OCI-LY7 (cell line): Measurements from ENCODE around the gene TEAD2. TPM values are rescaled to one million over a fixed set of nuclear protein-coding genes. Genes with fewer than 3 reads are reported as not detected.
A peak's percentile ranks its signal among the peaks of the same experiment; 100 is the strongest.
"Not testable (repeated sequence)": the region's sequence is repeated elsewhere in the genome, so short reads cannot be mapped to it uniquely, and the experiment has no call there.

Experiments
- BruUV-seq: library from RNA; stranded (reverse); fragments of 400-500 nt; replicated peaks from 2 replicates; lab custom pipeline; 2021; lab: Mats Ljungman, UMichigan
- CTCF ChIA-PET: fragments of 300-600 bp; sonication (Branson Sonifier 250); formaldehyde crosslinking; loops from one replicate; lab custom pipeline; 2022; ENCODE audit warnings: antibody characterized with exemption; ENCODE audit not compliant: unreplicated experiment; lab: Charles Lee
- POLR2A ChIA-PET: fragments of 300-600 bp; sonication (Branson Sonifier 250); formaldehyde crosslinking; loops from one replicate; lab custom pipeline; 2022; ENCODE audit warnings: antibody characterized with exemption; lab: Charles Lee
- DNase-seq: peaks from one replicate; pipeline ENCODE4 v3.0.0-alpha.2; 2015; ENCODE audit warnings: low spot score
- H2AFZ ChIP-seq: fragments of 200-600 bp; sonication (generic), shearing (Covaris generic); 2 replicates; pipeline ENCODE4 v1.6.1; 2014; ENCODE audit warnings: mild to moderate bottlenecking, antibody characterized with exemption, low read length, moderate library complexity
- H3K27ac ChIP-seq: fragments of 200-600 bp; sonication (generic); 2 replicates; pipeline ENCODE4 v1.5.1; 2014; ENCODE audit warnings: mixed run types, low read depth, mild to moderate bottlenecking, moderate library complexity, low read length, inconsistent platforms; ENCODE audit not compliant: poor library complexity, severe bottlenecking
- H3K36me3 ChIP-seq: fragments of 200-600 bp; sonication (generic); 2 replicates; pipeline ENCODE4 v1.6.1; 2014; ENCODE audit warnings: mild to moderate bottlenecking, antibody characterized with exemption, low read length, moderate library complexity, mixed read lengths; ENCODE audit not compliant: insufficient read depth
- H3K4me1 ChIP-seq: fragments of 200-600 bp; sonication (generic); 2 replicates; pipeline ENCODE4 v1.5.1; 2014; ENCODE audit warnings: mild to moderate bottlenecking, low read length; ENCODE audit not compliant: insufficient read depth, poor library complexity, severe bottlenecking
- H3K4me2 ChIP-seq: fragments of 200-600 bp; sonication (generic); 2 replicates; pipeline ENCODE4 v1.6.1; 2014; ENCODE audit warnings: mild to moderate bottlenecking, low read length
- H3K4me3 ChIP-seq: fragments of 200-600 bp; sonication (generic); 2 replicates; pipeline ENCODE4 v1.5.1; 2014; ENCODE audit warnings: mild to moderate bottlenecking, low read depth, low read length; ENCODE audit not compliant: poor library complexity, severe bottlenecking
- H3K79me2 ChIP-seq: fragments of 200-600 bp; sonication (generic); 2 replicates; pipeline ENCODE4 v1.6.1; 2016; ENCODE audit warnings: low read depth, mild to moderate bottlenecking, low read length, moderate library complexity, mixed read lengths; ENCODE audit not compliant: insufficient read depth
- H3K9me2 ChIP-seq: fragments of 200-600 bp; sonication (generic); 2 replicates; pipeline ENCODE4 v1.6.1; 2016; ENCODE audit warnings: mild to moderate bottlenecking, low read length, mixed read lengths; ENCODE audit not compliant: insufficient read depth
- H3K9me3 ChIP-seq: fragments of 200-600 bp; sonication (generic); 2 replicates; pipeline ENCODE4 v1.6.1; 2014; ENCODE audit warnings: mild to moderate bottlenecking, mixed run types, low read length, mixed read lengths
- H4K20me1 ChIP-seq: fragments of 200-600 bp; sonication (generic); 2 replicates; pipeline ENCODE4 v1.6.1; 2014; ENCODE audit warnings: mild to moderate bottlenecking, antibody characterized with exemption, low read length, moderate library complexity, mixed read lengths; ENCODE audit not compliant: insufficient read depth
- EZH2phosphoT487 ChIP-seq: fragments of 200-600 bp; sonication (generic); IDR thresholded peaks from 2 replicates; pipeline ENCODE4 v1.6.1; 2018; ENCODE audit warnings: low read depth, borderline replicate concordance, mild to moderate bottlenecking, mixed run types, antibody characterized with exemption, low read length, moderate library complexity, mixed read lengths
- intact Hi-C: fragments of 100-400 bp; cut with micrococcal nuclease; formaldehyde crosslinking; loops from one replicate; pipeline ENCODE4 v1.10.0; 2022; ENCODE audit not compliant: unreplicated experiment
- total RNA-seq, 2 experiments: library from RNA; depleted of rRNA in 1 of 2; stranded (reverse); fragments of >200 nt in 1 of 2; shearing (Covaris generic) in 1 of 2; gene quantifications; 2 replicates each; pipeline ENCODE4 v1.2.3, GENCODE V29; 2014 to 2022
- TF ChIP-seq, protein P1 (sequence below): fragments of 200-600 bp; sonication (generic); conservative IDR thresholded peaks from 2 replicates; pipeline ENCODE4 v1.5.1; 2014; ENCODE audit warnings: mild to moderate bottlenecking, antibody characterized with exemption, low read length, moderate library complexity, mixed read lengths

Gene TEAD2
- total RNA-seq, 2 experiments from 2014 or later, result 4.9 to 5.3 TPM

DNA sequence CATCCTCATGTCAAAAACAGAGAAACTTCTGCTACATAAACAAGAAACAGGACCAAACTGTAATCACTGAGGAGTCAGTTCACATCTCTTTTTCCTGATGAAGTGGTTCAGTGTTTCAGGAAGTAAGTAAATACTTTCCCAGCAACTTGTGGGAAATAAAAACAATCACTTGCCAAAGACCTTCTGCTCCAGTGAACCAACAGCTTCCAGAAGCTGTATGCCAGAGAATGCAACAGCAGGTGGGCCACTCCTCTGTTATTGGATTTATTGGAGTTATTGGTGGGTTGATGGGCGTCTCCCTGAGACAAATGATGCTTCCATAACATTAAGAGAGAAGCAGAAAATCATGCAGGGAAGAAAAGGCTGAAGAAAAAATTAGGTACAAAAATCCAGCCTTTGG, 47.1 kb downstream of the TEAD2 start:
- BruUV-seq, result no TSS peak
- H3K9me2 ChIP-seq, result no peaks in the 10 kb centered on the region
- POLR2A ChIA-PET, result no interaction called here
- no peak overlapping the region for H3K27ac ChIP-seq
- peaks cover 55% of the 10 kb centered on the region for H3K36me3 ChIP-seq
- CTCF ChIA-PET, result no interaction called here
- DNase-seq, result no peak
- peaks cover 9% of the 10 kb centered on the region; the same call in 1 of the 2 replicates for H3K79me2 ChIP-seq
- H3K4me2 ChIP-seq, result no peak overlapping the region
- H3K4me1 ChIP-seq, result peaks cover 39% of the 10 kb centered on the region
- H3K9me3 ChIP-seq, result peaks cover 16% of the 10 kb centered on the region; the same call in 1 of the 2 replicates
- intact Hi-C loops, result no loop called here
- H3K4me3 ChIP-seq, result no peak overlapping the region
- TF ChIP-seq, protein P1, sequence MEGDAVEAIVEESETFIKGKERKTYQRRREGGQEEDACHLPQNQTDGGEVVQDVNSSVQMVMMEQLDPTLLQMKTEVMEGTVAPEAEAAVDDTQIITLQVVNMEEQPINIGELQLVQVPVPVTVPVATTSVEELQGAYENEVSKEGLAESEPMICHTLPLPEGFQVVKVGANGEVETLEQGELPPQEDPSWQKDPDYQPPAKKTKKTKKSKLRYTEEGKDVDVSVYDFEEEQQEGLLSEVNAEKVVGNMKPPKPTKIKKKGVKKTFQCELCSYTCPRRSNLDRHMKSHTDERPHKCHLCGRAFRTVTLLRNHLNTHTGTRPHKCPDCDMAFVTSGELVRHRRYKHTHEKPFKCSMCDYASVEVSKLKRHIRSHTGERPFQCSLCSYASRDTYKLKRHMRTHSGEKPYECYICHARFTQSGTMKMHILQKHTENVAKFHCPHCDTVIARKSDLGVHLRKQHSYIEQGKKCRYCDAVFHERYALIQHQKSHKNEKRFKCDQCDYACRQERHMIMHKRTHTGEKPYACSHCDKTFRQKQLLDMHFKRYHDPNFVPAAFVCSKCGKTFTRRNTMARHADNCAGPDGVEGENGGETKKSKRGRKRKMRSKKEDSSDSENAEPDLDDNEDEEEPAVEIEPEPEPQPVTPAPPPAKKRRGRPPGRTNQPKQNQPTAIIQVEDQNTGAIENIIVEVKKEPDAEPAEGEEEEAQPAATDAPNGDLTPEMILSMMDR, result no peak
- no peak for TF ChIP-seq EZH2phosphoT487
- H2AFZ ChIP-seq, result no peak overlapping the region
- no peaks in the 10 kb centered on the region for H4K20me1 ChIP-seq

GRCh38 chr19:49309087-49309486, 53.1 kb downstream of the TEAD2 start:
- intact Hi-C loops, result no loop called here
- CTCF ChIA-PET, result no interaction called here
- POLR2A ChIA-PET, result no interaction called here
- Histone ChIP-seq H3K9me2 (no peaks in the 10 kb centered on the region), H2AFZ (no peak overlapping the region), H3K4me3 (no peak overlapping the region), H3K36me3 (peaks cover 40% of the 10 kb centered on the region), H3K4me2 (peak overlapping the region; percentile 16), H3K27ac (peak overlapping the region; percentile 55), H4K20me1 (no peaks in the 10 kb centered on the region), H3K9me3 (no peaks in the 10 kb centered on the region), H3K79me2 (no peaks in the 10 kb centered on the region), H3K4me1 (peaks cover 47% of the 10 kb centered on the region)
- peak; percentile 56 for DNase-seq
- BruUV-seq, result no TSS peak
- TF ChIP-seq EZH2phosphoT487, result no peak
- TF ChIP-seq, protein P1, result peak; percentile 73

- Histone ChIP-seq H3K36me3 (peaks cover 54% of the 10 kb centered on the region), H3K27ac (peak overlapping the region; percentile 70), H3K4me1 (peaks cover 43% of the 10 kb centered on the region), H3K9me3 (peaks cover 14% of the 10 kb centered on the region; the same call in 1 of the 2 replicates), H3K4me2 (peak overlapping the region; percentile 34; the same call in 1 of the 2 replicates)
- TF ChIP-seq, protein P1, result peak; percentile 66
- POLR2A ChIA-PET, result interaction anchor here (0.6 to 0.7 kb wide), 3 partner anchors 30 to 367 kb away, joined by 4 to 5 read pairs (median 4); no protein-coding TSS in a partner anchor
- H4K20me1 ChIP-seq, CTCF ChIA-PET, H2AFZ ChIP-seq, BruUV-seq, H3K79me2 ChIP-seq, H3K4me3 ChIP-seq, H3K9me2 ChIP-seq: not testable (repeated sequence)
- intact Hi-C loops, result loop anchor here (1.0 kb wide), 1 partner anchor 137 kb away; no protein-coding TSS in a partner anchor
- peak; percentile 76 for DNase-seq
These were observed 55.5 kb downstream of the TEAD2 start for GRCh38 chr19:49306734-49307133.
